Measurements from ENCODE around the gene TTLL6.

GRCh38 chr17:48732688-48733629 is 84.1 kb downstream of the TTLL6 start:
- TF ChIP-seq ZNF302 (CRISPR knock-in tag; IDR thresholded peaks at IDR 0.05) (no peak), CTCF (IDR thresholded peaks at IDR 0.05) (no peak), MAX (IDR thresholded peaks at IDR 0.05) (no peak), POLR2A (IDR thresholded peaks at IDR 0.05; ENCODE audit: low read length) (no peak), JUN (IDR thresholded peaks at IDR 0.05) (no peak), CHD2 (IDR thresholded peaks at IDR 0.05; ENCODE audit: low read length, partially characterized antibody) (no peak), JUNB (IDR thresholded peaks at IDR 0.05) (no peak)
